Kidney tubule cell (primary cell): ENCODE results near the gene FETUB.
"Not testable (repeated sequence)": the region's sequence is repeated elsewhere in the genome, so short reads cannot be mapped to it uniquely, and the experiment has no call there.

Experiments
- DNase-seq: peaks from one replicate; pipeline ENCODE4 v3.0.0-alpha.2; 2018; ENCODE audit warnings: low spot score

Gene FETUB

DNA sequence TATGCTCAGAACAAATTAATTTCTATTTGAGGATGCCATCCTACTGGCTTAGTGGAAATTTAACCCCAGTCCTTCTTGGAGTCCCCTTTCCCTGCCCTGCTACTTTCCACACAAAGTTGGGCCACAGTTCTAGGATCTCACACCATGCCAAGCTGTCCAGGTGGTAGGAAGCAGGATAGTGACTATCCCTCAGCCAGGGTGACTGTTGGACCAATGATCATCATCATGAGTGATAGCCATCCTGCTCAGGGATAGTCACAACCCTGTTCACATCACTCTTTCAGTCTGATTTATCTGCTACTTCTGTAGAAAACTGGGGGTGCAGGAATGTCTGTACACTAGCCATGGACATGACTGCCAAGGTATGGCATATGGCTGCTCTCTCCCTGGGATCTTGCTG, 38.4 kb downstream of the FETUB start:
- no peak for DNase-seq

DNA sequence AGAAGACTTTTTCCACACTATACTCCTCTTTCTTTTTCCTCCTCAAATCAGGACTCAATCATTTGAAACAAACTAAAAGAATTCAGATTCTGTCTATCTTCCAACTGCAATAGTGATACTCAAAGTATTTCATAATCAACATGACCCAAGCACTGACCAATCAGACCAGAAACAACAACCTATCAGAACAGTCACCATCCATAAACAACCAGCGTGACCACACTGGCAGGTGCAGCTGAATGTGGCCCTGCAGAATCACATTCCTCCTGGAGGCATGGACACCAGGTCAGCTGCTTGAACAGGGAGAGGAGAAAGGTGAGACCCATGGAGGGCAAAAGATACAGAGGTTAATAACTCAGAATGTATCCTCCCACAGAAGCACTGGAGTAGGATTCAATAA, 39.0 kb downstream of the FETUB start:
- DNase-seq = peak; percentile 33

DNA sequence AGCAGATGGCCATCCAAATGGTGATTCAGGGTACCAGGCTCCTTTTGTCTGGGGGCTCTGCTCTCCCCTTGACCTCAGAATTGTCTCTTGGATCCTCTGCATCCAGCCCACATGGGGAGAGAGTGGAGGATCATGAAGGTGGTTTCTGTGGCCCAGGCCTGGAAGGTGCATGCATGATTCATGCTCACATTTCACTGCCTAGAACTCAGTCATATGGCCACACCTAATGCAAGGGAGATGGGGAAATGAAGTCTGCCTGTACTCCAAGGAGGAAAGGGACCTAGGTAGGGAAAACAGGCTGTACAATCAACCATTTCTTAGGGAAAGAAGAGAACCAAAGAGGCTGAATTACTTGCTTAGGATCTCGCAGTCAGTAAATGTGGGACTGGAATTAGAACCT, 40.7 kb downstream of the FETUB start:
- peak; percentile 54 for DNase-seq

DNA sequence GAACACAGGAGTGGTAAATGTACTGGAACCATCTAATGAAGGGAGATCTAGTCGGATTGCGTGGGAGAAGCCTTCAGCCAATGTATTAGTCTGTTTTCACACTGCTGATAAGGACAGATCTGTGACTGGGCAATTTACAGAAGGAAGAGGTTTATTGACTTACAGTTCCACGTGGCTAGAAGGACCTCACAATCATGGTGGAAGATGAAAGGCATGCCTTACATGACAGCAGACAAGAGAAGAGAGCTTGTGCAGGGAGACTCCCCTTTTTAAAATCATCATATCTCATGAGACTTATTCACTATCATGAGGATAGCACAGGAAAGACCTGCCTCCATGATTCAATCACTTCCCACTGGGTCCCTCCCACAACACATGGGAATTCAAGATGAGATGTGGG, 42.6 kb downstream of the FETUB start:
- DNase-seq = no peak

DNA sequence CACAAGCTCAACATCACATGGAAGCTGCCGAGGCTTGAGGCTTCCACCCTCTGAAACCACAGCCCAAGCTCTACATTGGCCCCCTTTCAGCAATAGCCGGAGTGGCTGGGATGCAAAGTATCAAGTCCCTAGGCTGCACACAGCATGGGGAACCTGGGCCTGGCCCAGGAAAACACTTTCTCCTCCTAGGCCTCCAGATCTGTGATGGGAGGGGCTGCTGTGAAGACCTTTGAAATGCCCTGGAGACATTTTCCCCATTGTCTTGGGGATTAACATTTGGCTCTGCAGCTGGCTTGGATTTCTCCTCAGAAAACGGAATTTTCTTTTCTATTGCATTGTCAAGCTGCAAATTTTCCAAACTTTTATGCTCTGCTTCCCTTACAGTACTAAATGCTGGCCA, 43.8 kb downstream of the FETUB start:
- no peak for DNase-seq

DNA sequence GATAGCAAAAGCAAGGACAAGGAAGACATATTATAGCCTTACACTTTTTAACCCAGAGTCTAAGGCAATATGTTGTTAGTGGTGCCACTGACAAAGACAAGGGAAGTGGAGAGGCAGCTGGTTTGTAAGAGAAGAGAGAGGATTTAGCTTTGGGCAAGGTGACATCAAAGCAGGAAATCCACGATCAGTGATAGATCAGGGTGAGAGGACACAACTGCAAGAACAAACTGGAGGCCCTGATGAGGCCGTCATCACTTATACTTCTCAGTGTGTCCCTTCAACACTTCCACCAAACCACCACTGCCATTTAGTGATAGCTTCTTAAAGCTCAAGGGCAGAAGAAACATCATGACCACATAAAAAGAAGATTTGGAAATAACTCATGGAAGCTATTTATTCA, 46.3 kb downstream of the FETUB start:
- DNase-seq = not testable (repeated sequence)

DNA sequence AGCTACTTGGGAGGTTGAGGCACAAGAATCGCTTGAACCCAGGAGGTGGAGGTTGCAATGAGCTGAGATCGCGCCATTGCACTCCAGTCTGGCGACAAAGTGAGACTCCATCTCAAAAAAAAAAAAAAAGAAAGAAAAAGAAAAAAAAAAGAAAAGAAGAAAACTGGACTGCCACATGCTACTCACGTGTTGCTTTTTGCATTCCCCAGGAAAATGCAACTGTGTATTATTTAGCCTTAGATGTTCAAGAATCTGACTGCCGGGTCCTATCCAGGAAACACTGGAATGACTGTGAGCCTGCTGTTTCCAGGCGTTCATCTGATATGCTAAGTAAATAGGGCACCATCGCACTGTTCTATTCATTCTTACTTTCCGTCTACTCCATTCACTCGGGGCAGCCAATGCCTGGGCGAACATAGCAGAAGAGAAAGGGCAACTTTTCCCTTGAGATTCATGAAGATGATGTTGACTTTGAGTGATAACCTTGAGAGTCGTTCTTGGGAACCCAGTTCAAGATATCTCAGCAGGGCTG, 47.0 kb downstream of the FETUB start:
- no peak for DNase-seq

DNA sequence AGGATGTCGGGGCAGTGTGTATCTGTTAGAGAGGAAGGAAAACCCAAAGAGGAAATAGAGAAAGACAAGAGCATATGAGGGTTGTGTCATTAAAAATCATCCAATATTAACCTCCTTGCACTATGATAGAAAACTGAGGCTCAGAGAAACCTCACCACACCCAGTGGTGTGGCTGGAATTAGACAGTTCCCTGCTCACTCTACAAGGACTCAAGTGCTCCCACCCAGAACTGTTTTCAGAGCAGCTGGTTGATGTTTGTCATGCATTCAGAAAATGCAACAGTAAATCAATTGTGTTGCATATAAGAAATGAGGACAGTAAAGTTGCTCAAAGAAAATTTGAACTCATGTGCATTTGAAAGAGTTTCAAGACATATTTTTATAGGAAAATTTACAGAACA, 50.1 kb downstream of the FETUB start:
- not testable (repeated sequence) for DNase-seq

DNA sequence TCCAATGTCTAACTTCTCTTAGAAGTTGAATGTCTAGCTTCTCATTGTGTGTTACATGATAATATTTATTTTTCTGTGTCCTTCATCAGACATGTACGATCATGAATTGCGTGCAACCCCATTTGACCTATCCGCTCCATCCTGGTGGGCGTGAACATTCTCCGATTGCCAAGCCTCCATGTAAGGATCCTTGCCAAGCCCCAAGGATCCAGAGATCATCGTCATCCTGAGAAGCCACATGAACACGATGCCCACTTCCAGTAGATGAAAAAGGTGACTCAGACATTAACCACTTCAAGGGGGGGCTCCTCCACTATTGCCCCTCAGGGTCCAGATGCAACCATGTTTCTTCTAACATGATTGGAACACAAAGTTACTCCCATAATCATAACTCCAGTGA, 51.5 kb downstream of the FETUB start:
- DNase-seq = no peak

DNA sequence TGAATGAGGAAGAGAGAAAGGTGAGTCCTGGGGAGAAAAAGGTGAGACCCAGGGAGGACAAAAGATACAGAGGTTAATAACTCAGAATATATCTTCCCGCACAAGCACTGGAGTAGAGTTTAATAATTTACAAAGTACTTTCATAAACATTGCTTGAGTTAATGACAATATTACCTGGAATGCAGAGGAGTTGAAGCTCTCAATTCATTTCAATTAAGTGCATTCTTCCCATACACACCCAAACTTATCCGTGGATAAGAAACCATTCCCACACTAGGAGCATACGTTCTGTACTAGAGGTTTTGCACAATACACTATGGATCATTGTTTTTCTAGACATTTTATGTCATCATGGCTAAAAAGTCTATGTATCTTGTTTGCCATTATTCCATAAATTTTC, 53.6 kb downstream of the FETUB start:
- peak; percentile 43 for DNase-seq

DNA sequence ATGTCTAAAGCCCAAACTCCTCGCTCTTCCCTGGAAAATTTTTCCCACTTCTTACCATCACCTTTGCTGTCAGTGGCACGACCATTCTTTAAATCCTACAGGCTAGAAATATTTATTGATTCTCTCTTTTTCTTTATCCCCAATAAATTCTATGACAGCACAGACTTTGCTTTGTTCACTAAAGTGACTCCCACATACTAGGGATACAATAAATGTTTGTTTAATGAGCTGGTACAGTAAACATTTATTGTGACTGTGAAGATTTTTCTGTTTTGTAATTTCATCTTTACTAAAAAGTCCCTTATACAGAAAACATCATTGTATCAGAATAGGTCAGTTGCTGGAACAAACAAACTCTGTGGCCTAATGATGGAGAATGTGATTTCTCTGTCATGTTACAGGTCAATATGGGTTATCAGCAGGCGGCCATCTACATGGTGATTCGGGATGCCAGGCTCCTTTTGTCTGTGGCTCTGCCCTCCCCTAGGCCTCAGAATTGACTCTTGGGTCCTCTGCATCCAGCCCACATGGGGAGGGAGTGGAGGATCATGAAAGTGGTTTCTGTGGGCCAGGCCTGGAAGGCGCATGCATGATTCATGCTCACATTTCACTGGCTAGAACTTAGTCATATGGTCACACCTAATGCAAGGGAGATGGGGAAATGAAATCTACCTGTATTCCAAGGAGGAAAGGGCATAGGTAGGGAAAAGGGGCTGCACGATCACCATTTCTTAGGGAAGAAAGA, 54.3 kb downstream of the FETUB start:
- DNase-seq = peak; percentile 75

DNA sequence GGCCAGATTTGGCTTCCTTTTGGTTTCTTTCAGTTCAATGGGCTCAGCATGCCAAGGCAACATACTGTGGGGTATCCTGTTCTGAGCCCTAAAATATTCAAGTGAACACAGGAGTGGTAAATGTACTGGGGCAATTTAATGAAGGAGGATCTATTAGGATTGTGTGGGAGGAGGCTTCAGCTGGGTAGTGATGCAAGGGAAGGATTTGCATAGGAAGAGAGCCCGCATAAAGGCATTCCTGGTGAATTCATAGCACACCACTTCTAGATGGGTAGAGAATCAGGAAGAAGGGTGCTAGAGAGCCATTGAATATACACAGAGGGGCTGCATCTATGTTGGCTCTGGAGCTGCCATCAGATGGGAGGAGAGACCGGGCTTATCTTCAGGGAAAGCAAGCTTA, 56.3 kb downstream of the FETUB start:
- DNase-seq = no peak

DNA sequence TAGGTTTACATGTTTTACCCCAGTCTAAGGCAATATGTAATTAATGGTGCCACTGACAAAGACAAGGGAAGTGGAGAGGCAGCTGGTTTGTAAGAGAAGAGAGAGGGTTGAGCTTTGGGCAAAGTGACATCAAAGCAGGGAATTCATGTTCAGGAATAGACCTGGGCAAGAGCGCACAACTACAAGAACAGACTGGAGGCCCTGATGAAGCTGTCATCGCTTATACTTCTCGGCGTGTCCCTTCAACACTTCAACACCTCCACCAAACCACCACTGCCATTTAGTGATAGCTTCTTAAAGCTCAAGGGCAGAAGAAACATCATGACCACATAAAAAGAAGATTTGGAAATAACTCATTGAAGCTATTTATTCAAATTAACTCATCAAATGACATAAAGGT, 57.3 kb downstream of the FETUB start:
- no peak for DNase-seq

DNA sequence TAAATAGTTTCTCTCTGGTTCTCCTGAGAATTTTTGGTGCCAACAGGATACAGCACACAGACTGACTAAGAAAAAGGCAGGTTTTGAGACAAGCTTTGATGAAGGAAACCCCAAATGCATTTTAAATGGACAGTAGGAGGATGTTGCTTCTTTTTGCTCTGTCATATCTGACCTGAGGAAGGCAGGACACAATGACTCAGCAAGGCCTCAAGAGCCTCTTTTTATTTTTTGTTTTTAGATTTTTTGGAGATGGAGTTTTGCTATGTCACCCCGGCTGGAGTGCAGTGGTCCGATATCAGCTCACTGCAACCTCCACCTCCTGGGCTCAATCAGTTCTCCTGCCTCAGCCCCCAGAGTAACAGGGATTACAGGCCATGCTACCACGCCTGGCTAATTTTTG, 60.1 kb downstream of the FETUB start:
- DNase-seq = no peak

DNA sequence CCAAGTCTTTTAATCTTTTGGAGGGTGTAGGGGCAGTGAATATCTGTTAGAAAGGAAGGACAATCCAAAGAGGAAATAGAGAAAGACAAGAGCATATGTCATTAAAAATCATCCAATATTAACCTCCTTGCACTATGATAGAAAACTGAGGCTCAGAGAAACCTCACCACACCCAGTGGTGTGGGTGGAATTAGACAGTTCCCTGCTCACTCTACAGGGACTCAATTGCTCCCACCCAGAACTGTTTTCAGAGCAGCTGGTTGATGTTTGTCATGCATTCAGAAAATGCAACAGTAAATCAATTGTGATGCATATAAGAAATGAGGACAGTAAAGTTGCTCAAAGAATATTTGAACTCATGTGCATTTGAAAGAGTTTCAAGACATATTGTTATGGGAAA, 62.3 kb downstream of the FETUB start:
- not testable (repeated sequence) for DNase-seq
